Non-pigmented ciliary epithelial cell (primary cell): Measurements from ENCODE around the gene KLHL25.
"Not testable (repeated sequence)": the region's sequence is repeated elsewhere in the genome, so short reads cannot be mapped to it uniquely, and the experiment has no call there.

Experiments
- DNase-seq: peaks from one replicate; pipeline ENCODE4 v3.0.0-alpha.2; 2010; ENCODE audit warnings: low read depth

Gene KLHL25

GRCh38 chr15:85794598-85795336 lies at the start of gene KLHL25:
Gene KLHL25 (minus strand): TSS chr15:85794925. CDS start chr15:85769810, 25,115 bp downstream.
- DNase-seq = peak; percentile 59

GRCh38 chr15:85840802-85841152 lies 46.1 kb upstream of the KLHL25 start:
- no peak for DNase-seq

- DNase-seq = no peak
These were observed 45.5 kb upstream of the KLHL25 start for GRCh38 chr15:85840079-85840801.

GRCh38 chr15:85839643-85840042 lies 44.9 kb upstream of the KLHL25 start:
- DNase-seq = no peak

- no peak for DNase-seq
These were observed 43.9 kb upstream of the KLHL25 start for GRCh38 chr15:85838655-85839054.

GRCh38 chr15:85837881-85838280 lies 43.2 kb upstream of the KLHL25 start:
- no peak for DNase-seq

GRCh38 chr15:85837011-85837433 lies 42.3 kb upstream of the KLHL25 start:
- DNase-seq = no peak

GRCh38 chr15:85834651-85835050 lies 39.9 kb upstream of the KLHL25 start:
- DNase-seq = no peak

GRCh38 chr15:85832394-85832793 lies 37.7 kb upstream of the KLHL25 start:
- DNase-seq = no peak

GRCh38 chr15:85831415-85832113 lies 36.8 kb upstream of the KLHL25 start:
- DNase-seq = no peak

GRCh38 chr15:85829754-85830153 lies 35.0 kb upstream of the KLHL25 start:
- not testable (repeated sequence) for DNase-seq

GRCh38 chr15:85828874-85829273 lies 34.1 kb upstream of the KLHL25 start:
- DNase-seq = no peak

- no peak for DNase-seq
These were observed 33.4 kb upstream of the KLHL25 start for GRCh38 chr15:85828126-85828525.

GRCh38 chr15:85826756-85827515 lies 32.2 kb upstream of the KLHL25 start:
- DNase-seq = no peak

GRCh38 chr15:85825719-85826118 lies 31.0 kb upstream of the KLHL25 start:
- no peak for DNase-seq

GRCh38 chr15:85825118-85825517 lies 30.4 kb upstream of the KLHL25 start:
- no peak for DNase-seq

- DNase-seq = no peak
These were observed 26.8 kb upstream of the KLHL25 start for GRCh38 chr15:85821545-85821944.

- no peak for DNase-seq
These were observed 25.2 kb upstream of the KLHL25 start for GRCh38 chr15:85819938-85820337.

- DNase-seq = no peak
These were observed 18.5 kb upstream of the KLHL25 start for GRCh38 chr15:85813234-85813633.

GRCh38 chr15:85810075-85810474 lies 15.3 kb upstream of the KLHL25 start:
- DNase-seq = no peak

GRCh38 chr15:85805420-85805819 lies 10.7 kb upstream of the KLHL25 start:
- no peak for DNase-seq

- DNase-seq = no peak
These were observed 9.9 kb upstream of the KLHL25 start for GRCh38 chr15:85804481-85805170.
